ENCODE results near the gene KIAA1614.

DNA sequence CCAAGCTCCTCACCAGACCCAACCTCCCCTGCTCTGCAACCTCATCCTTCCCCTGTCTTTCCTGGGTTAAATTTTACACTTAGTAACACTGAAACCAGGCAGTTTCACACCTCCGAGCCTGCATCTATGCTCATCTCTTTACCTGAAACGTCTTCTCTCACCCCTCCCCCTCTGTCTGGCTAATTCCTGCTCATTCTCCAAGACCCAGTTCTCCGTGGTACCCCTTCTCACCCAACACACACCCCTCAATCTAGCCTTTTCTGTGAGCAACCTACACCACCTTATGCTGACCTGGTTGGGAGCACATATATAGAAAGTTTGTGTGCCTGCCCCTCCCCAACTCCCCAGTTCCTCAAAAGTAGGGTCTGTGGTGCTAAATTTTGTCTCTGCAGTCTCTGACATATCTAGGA lies 3.7 kb upstream of the KIAA1614 start:
- TF ChIP-seq, protein P1, sequence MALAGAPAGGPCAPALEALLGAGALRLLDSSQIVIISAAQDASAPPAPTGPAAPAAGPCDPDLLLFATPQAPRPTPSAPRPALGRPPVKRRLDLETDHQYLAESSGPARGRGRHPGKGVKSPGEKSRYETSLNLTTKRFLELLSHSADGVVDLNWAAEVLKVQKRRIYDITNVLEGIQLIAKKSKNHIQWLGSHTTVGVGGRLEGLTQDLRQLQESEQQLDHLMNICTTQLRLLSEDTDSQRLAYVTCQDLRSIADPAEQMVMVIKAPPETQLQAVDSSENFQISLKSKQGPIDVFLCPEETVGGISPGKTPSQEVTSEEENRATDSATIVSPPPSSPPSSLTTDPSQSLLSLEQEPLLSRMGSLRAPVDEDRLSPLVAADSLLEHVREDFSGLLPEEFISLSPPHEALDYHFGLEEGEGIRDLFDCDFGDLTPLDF (CRISPR knock-in tag; IDR thresholded peaks at IDR 0.05), result no peak
- TF ChIP-seq TCF7 (CRISPR knock-in tag; IDR thresholded peaks at IDR 0.05; ENCODE audit: low read depth), result no peak
- no peak for TF ChIP-seq ELF4 (CRISPR knock-in tag; IDR thresholded peaks at IDR 0.05; ENCODE audit: low read depth)
- no peak for TF ChIP-seq NR3C1 (CRISPR knock-in tag; conservative IDR thresholded peaks at IDR 0.05; ENCODE audit: low read depth)
- TF ChIP-seq NR2C2 (CRISPR knock-in tag; IDR thresholded peaks at IDR 0.05), result no peak
- TF ChIP-seq, protein P2, sequence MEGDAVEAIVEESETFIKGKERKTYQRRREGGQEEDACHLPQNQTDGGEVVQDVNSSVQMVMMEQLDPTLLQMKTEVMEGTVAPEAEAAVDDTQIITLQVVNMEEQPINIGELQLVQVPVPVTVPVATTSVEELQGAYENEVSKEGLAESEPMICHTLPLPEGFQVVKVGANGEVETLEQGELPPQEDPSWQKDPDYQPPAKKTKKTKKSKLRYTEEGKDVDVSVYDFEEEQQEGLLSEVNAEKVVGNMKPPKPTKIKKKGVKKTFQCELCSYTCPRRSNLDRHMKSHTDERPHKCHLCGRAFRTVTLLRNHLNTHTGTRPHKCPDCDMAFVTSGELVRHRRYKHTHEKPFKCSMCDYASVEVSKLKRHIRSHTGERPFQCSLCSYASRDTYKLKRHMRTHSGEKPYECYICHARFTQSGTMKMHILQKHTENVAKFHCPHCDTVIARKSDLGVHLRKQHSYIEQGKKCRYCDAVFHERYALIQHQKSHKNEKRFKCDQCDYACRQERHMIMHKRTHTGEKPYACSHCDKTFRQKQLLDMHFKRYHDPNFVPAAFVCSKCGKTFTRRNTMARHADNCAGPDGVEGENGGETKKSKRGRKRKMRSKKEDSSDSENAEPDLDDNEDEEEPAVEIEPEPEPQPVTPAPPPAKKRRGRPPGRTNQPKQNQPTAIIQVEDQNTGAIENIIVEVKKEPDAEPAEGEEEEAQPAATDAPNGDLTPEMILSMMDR (IDR thresholded peaks at IDR 0.05), result no peak
- no peak for TF ChIP-seq TEAD1 (CRISPR knock-in tag; IDR thresholded peaks at IDR 0.05)
